ENCODE measurements around the gene RFLNA. TPM values are rescaled to one million over a fixed set of nuclear protein-coding genes. Genes with fewer than 3 reads are reported as not detected.

The RFLNA gene
- total RNA-seq, 1 donor from 2014 or later = not detected

GRCh38 chr12:124336184-124336437, 41.2 kb downstream of the RFLNA start:
- intact Hi-C loops (cut with micrococcal nuclease) = no loop called here

GRCh38 chr12:124336742-124337520, 42.0 kb downstream of the RFLNA start:
- intact Hi-C loops (cut with micrococcal nuclease) = no loop called here

- intact Hi-C loops (cut with micrococcal nuclease) = no loop called here
These were observed 42.7 kb downstream of the RFLNA start for GRCh38 chr12:124337622-124338021.

GRCh38 chr12:124338448-124338847, 43.6 kb downstream of the RFLNA start:
- intact Hi-C loops (cut with micrococcal nuclease) = no loop called here

- intact Hi-C loops (cut with micrococcal nuclease) = no loop called here
These were observed 44.1 kb downstream of the RFLNA start for GRCh38 chr12:124338876-124339603.

- intact Hi-C loops (cut with micrococcal nuclease) = no loop called here
These were observed 45.4 kb downstream of the RFLNA start for GRCh38 chr12:124340080-124340900.

DNA sequence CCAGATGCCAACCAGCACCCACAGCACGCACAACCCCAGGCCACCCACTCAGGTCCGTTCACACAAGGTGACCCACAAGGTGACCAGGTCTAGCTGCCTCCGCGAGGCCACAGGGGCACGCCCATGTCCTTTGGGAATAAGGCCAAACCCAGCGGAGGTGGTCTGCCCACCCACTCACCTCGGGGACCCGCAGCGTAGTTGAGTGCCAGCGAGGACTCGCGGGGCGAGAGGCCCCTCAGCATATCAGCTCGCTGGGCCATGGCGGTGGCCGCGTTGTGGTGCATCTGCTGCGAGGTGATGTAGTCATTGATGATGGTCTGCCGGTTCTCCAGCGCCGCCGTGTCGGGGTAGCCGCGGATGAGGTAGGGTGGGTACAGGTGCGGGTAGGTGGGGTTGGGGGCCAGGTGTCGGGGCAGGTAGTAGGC, 46.8 kb downstream of the RFLNA start:
- intact Hi-C loops (cut with micrococcal nuclease) = no loop called here

DNA sequence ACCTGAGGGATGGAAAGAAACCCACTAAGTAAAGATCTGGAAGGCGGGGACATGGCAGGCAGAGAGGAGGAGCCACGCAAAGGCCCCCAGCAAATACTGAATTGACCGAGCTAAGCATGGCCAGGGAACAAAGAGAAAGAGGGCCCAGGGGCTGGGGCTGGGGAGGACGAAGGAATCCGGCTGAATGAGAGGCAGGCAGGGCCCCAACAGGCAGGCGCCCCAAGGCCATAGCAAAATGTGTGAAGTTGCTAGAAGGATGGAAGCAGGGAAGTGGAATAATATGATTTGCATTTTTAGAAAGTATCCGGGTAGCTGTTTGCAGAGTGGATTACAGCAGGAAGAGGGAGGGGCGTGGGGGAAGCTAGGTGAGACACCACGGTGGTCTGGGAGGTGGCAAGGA, 49.1 kb downstream of the RFLNA start:
- intact Hi-C loops (cut with micrococcal nuclease) = no loop called here

- intact Hi-C loops (cut with micrococcal nuclease) = no loop called here
These were observed 49.6 kb downstream of the RFLNA start for GRCh38 chr12:124344526-124344925.

GRCh38 chr12:124345795-124346194, 50.9 kb downstream of the RFLNA start:
- intact Hi-C loops (cut with micrococcal nuclease) = no loop called here

- intact Hi-C loops (cut with micrococcal nuclease) = no loop called here
These were observed 51.7 kb downstream of the RFLNA start for GRCh38 chr12:124346425-124347168.

GRCh38 chr12:124347335-124347734, 52.4 kb downstream of the RFLNA start:
- intact Hi-C loops (cut with micrococcal nuclease) = no loop called here

DNA sequence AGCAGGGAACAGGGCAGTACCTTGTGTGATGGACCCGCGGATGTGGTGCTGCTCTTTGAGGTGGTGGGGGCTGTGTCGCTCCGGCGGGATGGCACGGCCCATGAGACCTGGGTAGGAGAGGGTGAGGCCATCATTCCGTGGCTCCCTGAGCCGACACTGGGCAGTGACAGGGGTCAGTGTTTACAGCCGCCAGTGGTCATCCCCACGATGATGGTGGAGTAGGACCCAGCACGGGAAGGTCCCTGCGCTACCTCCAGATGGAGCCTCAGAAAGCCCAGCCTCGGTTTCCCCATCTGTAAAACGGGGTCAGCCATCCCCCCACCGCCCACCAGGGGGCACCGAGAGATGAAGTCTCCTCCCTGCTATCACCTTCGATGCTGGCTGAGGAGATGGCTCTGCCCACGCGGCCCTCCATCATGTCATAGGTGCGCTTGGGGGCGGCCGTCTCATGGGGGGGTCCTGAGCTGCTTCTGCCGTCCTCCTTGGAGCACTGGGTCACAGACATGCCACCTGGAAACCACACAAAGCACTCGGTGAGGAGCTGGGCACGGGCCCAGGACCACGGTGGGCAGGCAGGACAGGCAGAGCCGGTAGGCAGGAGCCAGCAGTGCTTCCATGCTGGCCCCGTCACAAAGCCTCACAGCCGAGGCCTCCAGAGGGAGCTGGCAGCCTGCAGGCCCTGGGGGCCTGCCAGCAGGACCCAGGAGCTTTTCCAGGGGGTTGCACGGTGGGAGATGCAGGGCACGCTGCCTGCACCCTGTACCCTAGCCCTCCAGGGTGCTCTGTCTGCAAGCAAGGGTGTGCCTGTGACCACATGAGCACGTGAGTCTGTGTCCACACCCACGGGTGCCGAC, 53.1 kb downstream of the RFLNA start:
- intact Hi-C loops (cut with micrococcal nuclease) = loop anchor here (1.0 kb wide), 1 partner anchor 419 kb away; no protein-coding TSS in a partner anchor

DNA sequence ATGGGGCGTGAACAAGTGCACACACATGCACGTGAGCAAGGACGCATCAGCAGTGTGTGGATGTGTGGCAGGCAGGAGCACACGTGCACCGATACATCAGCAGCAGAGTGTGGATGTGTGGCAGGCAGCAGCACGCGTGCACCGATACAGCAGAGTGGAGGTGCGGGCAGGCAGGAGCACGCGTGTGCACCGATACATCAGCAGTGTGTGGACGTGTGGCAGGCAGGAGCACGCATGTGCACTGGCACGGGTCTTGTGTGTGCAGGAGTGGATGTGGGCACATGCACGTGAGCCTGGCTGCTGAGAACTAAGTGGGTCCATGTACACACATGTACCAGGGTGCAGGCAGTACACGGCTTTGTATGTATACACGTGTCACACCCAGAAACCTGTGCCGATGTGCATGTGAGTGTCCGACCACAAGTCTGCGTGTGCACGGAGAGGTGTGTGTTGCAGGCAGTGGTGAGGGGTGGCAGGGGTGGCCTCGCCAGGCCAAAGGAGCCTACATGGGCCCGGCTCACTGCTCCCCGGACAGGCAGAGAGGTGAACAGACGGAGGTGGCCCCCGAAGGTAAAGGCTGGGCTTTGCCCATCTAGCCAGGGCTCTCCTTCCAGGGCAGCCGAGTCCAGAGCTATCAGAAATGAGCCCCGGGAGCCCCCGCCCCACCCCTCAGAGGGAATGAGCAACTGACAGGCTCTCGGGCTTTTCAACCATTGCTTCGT, 53.9 kb downstream of the RFLNA start:
- intact Hi-C loops (cut with micrococcal nuclease) = loop anchor here (1.0 kb wide), 1 partner anchor 418 kb away; no protein-coding TSS in a partner anchor

DNA sequence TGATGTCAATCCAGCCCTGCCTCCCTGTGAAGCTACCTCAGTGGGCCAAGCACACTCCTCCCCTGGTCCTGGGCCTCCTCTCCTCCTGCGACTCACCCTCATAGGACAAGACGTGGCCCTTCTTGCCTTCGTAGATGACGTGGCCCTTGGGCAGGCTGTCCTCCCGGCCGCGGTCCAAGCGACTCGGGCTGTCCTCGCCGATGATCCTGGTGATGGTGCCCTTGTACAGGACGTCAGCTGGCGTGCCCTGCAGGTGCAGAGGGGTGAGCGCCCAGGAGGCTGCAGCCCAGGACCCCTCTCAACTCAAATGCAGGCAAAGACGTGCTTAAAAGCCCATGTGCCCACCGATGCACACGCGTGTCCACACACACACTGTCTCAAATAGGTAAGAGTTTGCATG, 55.6 kb downstream of the RFLNA start:
- intact Hi-C loops (cut with micrococcal nuclease) = no loop called here

DNA sequence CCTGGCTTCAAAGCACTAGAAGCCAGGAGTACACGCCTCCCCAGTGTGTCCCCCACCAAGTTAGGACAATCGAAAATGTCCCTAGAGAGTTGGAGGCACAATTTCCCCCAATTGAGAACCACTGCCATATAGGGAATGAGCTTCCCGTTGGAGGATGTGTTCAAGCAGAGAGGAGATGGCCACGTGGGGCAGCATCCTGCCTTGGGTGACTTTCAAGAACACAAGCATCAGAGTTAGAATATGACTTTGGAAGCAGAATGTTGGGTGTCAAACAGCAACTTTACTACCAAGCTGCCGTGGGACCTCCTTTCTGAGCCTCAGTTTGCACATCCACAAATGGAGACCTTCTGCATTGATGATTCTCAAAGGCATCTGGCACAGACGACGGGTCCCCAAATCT, 56.5 kb downstream of the RFLNA start:
- intact Hi-C loops (cut with micrococcal nuclease) = no loop called here

DNA sequence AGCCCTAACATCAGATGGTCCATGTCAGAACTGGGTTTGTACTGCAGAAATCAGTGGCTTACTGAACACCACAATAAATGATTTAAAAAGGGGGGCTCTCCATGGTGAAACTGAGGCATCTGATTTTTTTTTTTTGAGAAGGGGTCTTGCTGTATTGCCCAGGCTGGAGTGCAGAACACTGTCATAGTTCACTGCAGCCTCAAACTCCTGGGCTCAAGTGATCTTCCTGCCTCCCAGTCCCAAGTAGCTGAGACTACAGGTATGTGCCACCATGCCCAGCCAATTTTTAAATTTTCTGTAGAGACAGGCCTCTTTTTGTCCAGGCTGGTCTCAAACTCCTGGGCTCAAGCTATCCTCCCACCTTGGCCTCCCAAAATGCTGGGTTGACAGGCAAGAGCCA, 57.4 kb downstream of the RFLNA start:
- intact Hi-C loops (cut with micrococcal nuclease) = no loop called here

DNA sequence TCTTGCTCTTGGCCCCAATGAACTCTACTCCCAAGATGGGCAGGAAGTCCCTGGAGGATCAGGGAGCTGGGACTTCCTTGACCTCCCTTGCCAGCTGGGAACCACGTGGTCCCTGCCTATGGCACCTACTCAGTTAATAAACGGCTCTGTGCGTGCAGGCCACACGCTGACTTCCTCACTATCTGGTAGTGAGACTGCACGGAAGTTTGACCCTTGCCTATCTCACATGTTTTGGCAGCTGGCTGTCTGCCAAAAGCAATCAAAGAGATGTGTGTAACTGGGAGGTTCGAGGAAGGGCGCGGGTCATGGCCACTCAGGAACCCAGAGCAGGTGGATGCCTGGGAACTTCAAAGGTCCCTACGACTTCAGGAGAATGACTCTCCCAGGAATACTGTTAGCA, 57.9 kb downstream of the RFLNA start:
- intact Hi-C loops (cut with micrococcal nuclease) = no loop called here

DNA sequence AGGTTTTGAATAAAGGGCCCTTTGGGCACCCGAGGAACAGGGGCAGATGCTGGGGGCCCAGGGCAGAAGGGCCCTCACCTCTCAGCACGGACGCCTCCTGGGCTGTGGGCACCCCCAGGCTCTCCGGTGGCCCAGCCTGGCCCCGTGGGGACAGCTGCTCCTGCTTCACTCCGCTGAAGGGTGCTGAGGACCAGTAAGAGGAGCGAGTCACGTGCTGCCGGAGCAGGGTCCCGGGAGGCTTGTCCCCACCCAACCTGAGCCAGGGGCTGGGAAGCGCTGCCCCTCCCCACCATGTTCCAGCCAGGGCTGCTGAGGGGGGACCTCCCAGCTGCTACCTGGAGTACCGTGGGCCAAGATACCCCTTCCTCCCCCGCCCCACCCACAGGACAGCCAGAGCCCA, 59.5 kb downstream of the RFLNA start:
- intact Hi-C loops (cut with micrococcal nuclease) = no loop called here

DNA sequence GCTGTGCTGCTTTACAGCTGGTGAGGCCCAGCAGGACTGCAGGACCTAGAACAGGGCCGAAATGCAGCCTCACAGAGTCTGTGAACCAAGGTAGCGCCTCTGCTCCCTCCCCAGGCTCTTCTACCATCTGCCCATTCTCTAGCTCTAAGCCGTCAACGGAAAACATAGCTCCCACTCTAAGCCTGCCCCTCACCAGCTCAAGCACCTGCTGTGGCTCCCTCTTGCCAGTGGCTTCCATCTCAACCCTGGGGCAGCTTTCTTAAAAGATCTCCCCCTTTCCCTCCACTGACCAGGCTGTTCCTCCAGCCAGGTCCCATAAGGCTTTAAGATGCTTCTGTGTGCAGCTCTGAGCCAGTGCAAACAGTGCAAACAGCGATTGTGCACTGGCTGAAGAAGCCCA, 61.3 kb downstream of the RFLNA start:
- intact Hi-C loops (cut with micrococcal nuclease) = no loop called here

All from T-helper 2 cell treated with Interferon-gamma antibody and Interleukin-4, amounts not matched to agents 100 ng/mL and 5 ng/mL, for 36 hours (primary cell).